HEK293 (cell line): ENCODE data around the gene SEC22B.
A peak's percentile ranks its signal among the peaks of the same experiment; 100 is the strongest.

Experiments
- ATF2 ChIP-seq: fragments of 450-650 bp; formaldehyde crosslinking; IDR thresholded peaks from 2 replicates; pipeline ENCODE4 v1.5.1; 2016; ENCODE audit warnings: missing biosample characterization, missing genetic modification characterization, low read depth
- BCL11A ChIP-seq: fragments of 450-650 bp; formaldehyde crosslinking; IDR thresholded peaks from 2 replicates; pipeline ENCODE4 v1.5.1; 2016; ENCODE audit warnings: low read depth, missing biosample characterization, missing genetic modification characterization
- GLIS1 ChIP-seq: fragments of 450-650 bp; formaldehyde crosslinking; IDR thresholded peaks from 2 replicates; pipeline ENCODE4 v1.5.1; 2016; ENCODE audit warnings: missing biosample characterization, missing genetic modification characterization
- HOXD13 ChIP-seq: sonication (generic); formaldehyde crosslinking; IDR thresholded peaks from 2 replicates; pipeline ENCODE4 v1.8.0; 2022; ENCODE audit warnings: missing genetic modification reagents, borderline replicate concordance
- KLF16 ChIP-seq: fragments of 450-650 bp; formaldehyde crosslinking; IDR thresholded peaks from 2 replicates; pipeline ENCODE4 v1.5.1; 2017; ENCODE audit warnings: missing biosample characterization, missing genetic modification characterization
- PRDM1 ChIP-seq: fragments of 450-650 bp; formaldehyde crosslinking; IDR thresholded peaks from 2 replicates; pipeline ENCODE4; 2016; ENCODE audit warnings: missing biosample characterization, missing genetic modification characterization
- SCRT1 ChIP-seq: fragments of 450-650 bp; formaldehyde crosslinking; IDR thresholded peaks from 2 replicates; pipeline ENCODE4 v1.5.1; 2016; ENCODE audit warnings: missing biosample characterization, missing genetic modification characterization, borderline replicate concordance
- ZBTB7A ChIP-seq: fragments of 450-650 bp; formaldehyde crosslinking; IDR thresholded peaks from 2 replicates; pipeline ENCODE4 v1.5.1; 2016; ENCODE audit warnings: low read depth, missing biosample characterization, missing genetic modification characterization
- ZFHX2 ChIP-seq: fragments of 450-650 bp; formaldehyde crosslinking; conservative IDR thresholded peaks from 2 replicates; pipeline ENCODE4 v1.5.1; 2016; ENCODE audit warnings: missing biosample characterization, missing genetic modification characterization
- ZNF174 ChIP-seq: fragments of 450-650 bp; formaldehyde crosslinking; IDR thresholded peaks from 2 replicates; pipeline ENCODE4 v1.5.0; 2017; ENCODE audit warnings: missing biosample characterization, mild to moderate bottlenecking, missing genetic modification characterization
- ZNF211 ChIP-seq: fragments of 450-650 bp; formaldehyde crosslinking; IDR thresholded peaks from 2 replicates; pipeline ENCODE4 v1.5.1; 2016; ENCODE audit warnings: low read depth, missing biosample characterization, missing genetic modification characterization
- ZNF221 ChIP-seq: fragments of 450-650 bp; formaldehyde crosslinking; IDR thresholded peaks from 2 replicates; pipeline ENCODE4 v1.5.1; 2017; ENCODE audit warnings: missing biosample characterization, missing genetic modification characterization, borderline replicate concordance
- ZNF23 ChIP-seq: fragments of 450-650 bp; formaldehyde crosslinking; IDR thresholded peaks from 2 replicates; pipeline ENCODE4 v1.5.1; 2016; ENCODE audit warnings: missing biosample characterization, missing genetic modification characterization, borderline replicate concordance
- ZNF37A ChIP-seq: fragments of 450-650 bp; IDR thresholded peaks from 2 replicates; pipeline ENCODE4 v1.5.1; 2018; ENCODE audit warnings: missing biosample characterization, missing genetic modification characterization
- ZNF391 ChIP-seq: fragments of 450-650 bp; formaldehyde crosslinking; IDR thresholded peaks from 2 replicates; pipeline ENCODE4 v1.5.1; 2016; ENCODE audit warnings: low read depth, missing biosample characterization, missing genetic modification characterization, borderline replicate concordance
- ZNF398 ChIP-seq: fragments of 450-650 bp; formaldehyde crosslinking; IDR thresholded peaks from 2 replicates; pipeline ENCODE4 v1.5.1; 2017; ENCODE audit warnings: missing biosample characterization, missing genetic modification characterization
- ZNF416 ChIP-seq: fragments of 450-650 bp; formaldehyde crosslinking; IDR thresholded peaks from 2 replicates; pipeline ENCODE4 v1.5.1; 2016; ENCODE audit warnings: missing biosample characterization, missing genetic modification characterization
- ZNF433 ChIP-seq: fragments of 450-650 bp; formaldehyde crosslinking; IDR thresholded peaks from 2 replicates; pipeline ENCODE4 v1.5.1; 2016; ENCODE audit warnings: missing biosample characterization, missing genetic modification characterization, low read depth
- ZNF529 ChIP-seq: fragments of 450-650 bp; formaldehyde crosslinking; IDR thresholded peaks from 2 replicates; pipeline ENCODE4 v1.5.1; 2017; ENCODE audit warnings: missing genetic modification characterization, missing biosample characterization; ENCODE audit not compliant: insufficient replicate concordance
- ZNF555 ChIP-seq: fragments of 450-650 bp; formaldehyde crosslinking; conservative IDR thresholded peaks from 2 replicates; pipeline ENCODE4 v1.5.1; 2017; ENCODE audit warnings: missing biosample characterization, mild to moderate bottlenecking, missing genetic modification characterization, inconsistent platforms
- ZNF623 ChIP-seq: fragments of 450-650 bp; formaldehyde crosslinking; IDR thresholded peaks from 2 replicates; pipeline ENCODE4 v1.5.1; 2016; ENCODE audit warnings: missing biosample characterization, missing genetic modification characterization
- ZNF626 ChIP-seq: fragments of 450-650 bp; sonication (Bioruptor Pico); formaldehyde crosslinking; IDR thresholded peaks from 2 replicates; pipeline ENCODE4 v1.5.1; 2018; ENCODE audit warnings: missing biosample characterization, missing genetic modification characterization, inconsistent platforms
- ZNF654 ChIP-seq: fragments of 450-650 bp; formaldehyde crosslinking; IDR thresholded peaks from 2 replicates; pipeline ENCODE4 v1.5.1; 2016; ENCODE audit warnings: low read depth, missing biosample characterization, missing genetic modification characterization
- ZNF701 ChIP-seq: fragments of 450-650 bp; formaldehyde crosslinking; IDR thresholded peaks from 2 replicates; pipeline ENCODE4 v1.5.1; 2016; ENCODE audit warnings: missing biosample characterization, missing genetic modification characterization
- ZNF785 ChIP-seq: fragments of 450-650 bp; formaldehyde crosslinking; IDR thresholded peaks from 2 replicates; pipeline ENCODE4 v1.5.1; 2016; ENCODE audit warnings: missing biosample characterization, missing genetic modification characterization
- ZNF830 ChIP-seq: fragments of 450-650 bp; IDR thresholded peaks from 2 replicates; pipeline ENCODE4 v1.5.0; 2018; ENCODE audit warnings: missing biosample characterization, missing genetic modification characterization, low read depth, mild to moderate bottlenecking, moderate library complexity
- ZNF843 ChIP-seq: fragments of 450-650 bp; formaldehyde crosslinking; IDR thresholded peaks from 2 replicates; pipeline ENCODE4 v1.5.1; 2016; ENCODE audit warnings: missing biosample characterization, missing genetic modification characterization
- TF ChIP-seq, protein P1 (sequence below): sonication (generic); formaldehyde crosslinking; IDR thresholded peaks from 2 replicates; pipeline ENCODE4 v1.8.1; 2022; ENCODE audit warnings: mild to moderate bottlenecking, moderate library complexity, missing genetic modification reagents
- TF ChIP-seq, protein P2 (sequence below): fragments of 450-650 bp; formaldehyde crosslinking; IDR thresholded peaks from 2 replicates; pipeline ENCODE4 v1.5.1; 2017; ENCODE audit warnings: missing biosample characterization, missing genetic modification characterization
- TF ChIP-seq, protein P3 (sequence below): fragments of 450-650 bp; IDR thresholded peaks from 2 replicates; pipeline ENCODE4 v1.5.1; 2018; ENCODE audit warnings: missing biosample characterization, mild to moderate bottlenecking, missing genetic modification characterization

The SEC22B gene

GRCh38 chr1:120176092-120176855 lies at the start of gene SEC22B (continued):
- TF ChIP-seq ZNF398 (tag by site-specific recombination) (no peak), SCRT1 (tag by site-specific recombination) (peak; percentile 55; the same call in 1 of the 2 replicates), ZNF529 (tag by site-specific recombination) (peak; percentile 9), ZBTB7A (tag by site-specific recombination) (peak; percentile 70; the same call in 1 of the 2 replicates), ZNF391 (tag by site-specific recombination) (peak; percentile 97), ZNF211 (tag by site-specific recombination) (no peak), PRDM1 (tag by site-specific recombination) (no peak), ZNF416 (tag by site-specific recombination) (no peak), ZNF433 (tag by site-specific recombination) (no peak; the same call in 1 of the 2 replicates), ZNF843 (tag by site-specific recombination) (0 out of 2 replicates have a peak, but pooled peaks have one; percentile 66), KLF16 (tag by site-specific recombination) (peak; percentile 93), ZNF37A (tag by site-specific recombination) (no peak), ZNF23 (tag by site-specific recombination) (no peak), ZNF785 (tag by site-specific recombination) (0 out of 2 replicates have a peak, but pooled peaks have one; percentile 53), ZNF626 (tag by site-specific recombination) (peak; percentile 54; the same call in 1 of the 2 replicates), BCL11A (tag by site-specific recombination) (peak; percentile 15; the same call in 1 of the 2 replicates), ZNF555 (tag by site-specific recombination) (no peak; the same call in 1 of the 2 replicates), ZNF221 (tag by site-specific recombination) (0 out of 2 replicates have a peak, but pooled peaks have one; percentile 35), ZNF174 (tag by site-specific recombination) (0 out of 2 replicates have a peak, but pooled peaks have one; percentile 67), GLIS1 (peak; percentile 58), ZNF701 (tag by site-specific recombination) (no peak), ZNF830 (tag by site-specific recombination) (no peak), ATF2 (no peak), HOXD13 (CRISPR knock-in tag) (no peak), ZNF654 (peak; percentile 8; the same call in 1 of the 2 replicates), ZNF623 (0 out of 2 replicates have a peak, but pooled peaks have one; percentile 29), ZFHX2 (tag by site-specific recombination) (no peak)
- TF ChIP-seq, protein P1, sequence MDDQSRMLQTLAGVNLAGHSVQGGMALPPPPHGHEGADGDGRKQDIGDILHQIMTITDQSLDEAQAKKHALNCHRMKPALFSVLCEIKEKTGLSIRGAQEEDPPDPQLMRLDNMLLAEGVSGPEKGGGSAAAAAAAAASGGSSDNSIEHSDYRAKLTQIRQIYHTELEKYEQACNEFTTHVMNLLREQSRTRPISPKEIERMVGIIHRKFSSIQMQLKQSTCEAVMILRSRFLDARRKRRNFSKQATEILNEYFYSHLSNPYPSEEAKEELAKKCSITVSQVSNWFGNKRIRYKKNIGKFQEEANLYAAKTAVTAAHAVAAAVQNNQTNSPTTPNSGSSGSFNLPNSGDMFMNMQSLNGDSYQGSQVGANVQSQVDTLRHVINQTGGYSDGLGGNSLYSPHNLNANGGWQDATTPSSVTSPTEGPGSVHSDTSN (CRISPR knock-in tag): peak; percentile 30; the same call in 1 of the 2 replicates
- TF ChIP-seq, protein P2, sequence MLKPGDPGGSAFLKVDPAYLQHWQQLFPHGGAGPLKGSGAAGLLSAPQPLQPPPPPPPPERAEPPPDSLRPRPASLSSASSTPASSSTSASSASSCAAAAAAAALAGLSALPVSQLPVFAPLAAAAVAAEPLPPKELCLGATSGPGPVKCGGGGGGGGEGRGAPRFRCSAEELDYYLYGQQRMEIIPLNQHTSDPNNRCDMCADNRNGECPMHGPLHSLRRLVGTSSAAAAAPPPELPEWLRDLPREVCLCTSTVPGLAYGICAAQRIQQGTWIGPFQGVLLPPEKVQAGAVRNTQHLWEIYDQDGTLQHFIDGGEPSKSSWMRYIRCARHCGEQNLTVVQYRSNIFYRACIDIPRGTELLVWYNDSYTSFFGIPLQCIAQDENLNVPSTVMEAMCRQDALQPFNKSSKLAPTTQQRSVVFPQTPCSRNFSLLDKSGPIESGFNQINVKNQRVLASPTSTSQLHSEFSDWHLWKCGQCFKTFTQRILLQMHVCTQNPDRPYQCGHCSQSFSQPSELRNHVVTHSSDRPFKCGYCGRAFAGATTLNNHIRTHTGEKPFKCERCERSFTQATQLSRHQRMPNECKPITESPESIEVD (tag by site-specific recombination): 0 out of 2 replicates have a peak, but pooled peaks have one; percentile 13
- TF ChIP-seq, protein P3, sequence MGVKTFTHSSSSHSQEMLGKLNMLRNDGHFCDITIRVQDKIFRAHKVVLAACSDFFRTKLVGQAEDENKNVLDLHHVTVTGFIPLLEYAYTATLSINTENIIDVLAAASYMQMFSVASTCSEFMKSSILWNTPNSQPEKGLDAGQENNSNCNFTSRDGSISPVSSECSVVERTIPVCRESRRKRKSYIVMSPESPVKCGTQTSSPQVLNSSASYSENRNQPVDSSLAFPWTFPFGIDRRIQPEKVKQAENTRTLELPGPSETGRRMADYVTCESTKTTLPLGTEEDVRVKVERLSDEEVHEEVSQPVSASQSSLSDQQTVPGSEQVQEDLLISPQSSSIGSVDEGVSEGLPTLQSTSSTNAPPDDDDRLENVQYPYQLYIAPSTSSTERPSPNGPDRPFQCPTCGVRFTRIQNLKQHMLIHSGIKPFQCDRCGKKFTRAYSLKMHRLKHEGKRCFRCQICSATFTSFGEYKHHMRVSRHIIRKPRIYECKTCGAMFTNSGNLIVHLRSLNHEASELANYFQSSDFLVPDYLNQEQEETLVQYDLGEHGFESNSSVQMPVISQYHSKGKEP (tag by site-specific recombination): peak; percentile 66; the same call in 1 of the 2 replicates
